H1 (cell line): ENCODE results near the gene ZBTB20. TPM values are rescaled to one million over a fixed set of nuclear protein-coding genes. Genes with fewer than 3 reads are reported as not detected.

ENCODE experiments used
- NANOG ChIP-seq: IDR thresholded peaks from 2 replicates; pipeline ENCODE4 v1.6.1; 2011; ENCODE audit warnings: low read length, low read depth, mild to moderate bottlenecking, inconsistent platforms; ENCODE audit not compliant: insufficient read depth, poor library complexity, severe bottlenecking
- PHF8 ChIP-seq: fragments of 200-600 bp; sonication (generic); conservative IDR thresholded peaks from 2 replicates; pipeline ENCODE4 v1.7.1; 2012; ENCODE audit warnings: low read depth, mild to moderate bottlenecking, inconsistent platforms, low read length, moderate library complexity
- POU5F1 ChIP-seq: IDR thresholded peaks from 2 replicates; pipeline ENCODE4 v1.6.1; 2011; ENCODE audit warnings: low read depth, mild to moderate bottlenecking, low read length, moderate library complexity
- SP1 ChIP-seq: IDR thresholded peaks from 2 replicates; pipeline ENCODE4 v1.6.1; 2011; ENCODE audit warnings: low read depth, low read length
- polyA plus RNA-seq, 7 experiments: library from polyadenylated mRNA; depleted of rRNA in 3 of 7; stranded (reverse) in 5 of 7; unstranded in 2 of 7; fragments of >200 nt in 5 of 7; fragments of 200-250 nt in 2 of 7; gene quantifications; 1 replicate in 5 of 7; 2 replicates in 1 of 7; 4 replicates in 1 of 7; pipeline versions ENCODE4 v1.2.1 to v1.2.3, GENCODE V29; 2011 to 2013; ENCODE audit warnings: missing spikeins in 2 of 7, mixed read lengths in 2 of 7
- total RNA-seq: library from RNA; stranded (reverse); fragmentation: NEBNext Ultra II Directional; extraction: Animal tissue kit (Norgen Biotek cat#: 25700); gene quantifications from 2 replicates; pipeline ENCODE4 v1.2.1, GENCODE V29; 2021

Gene ZBTB20
- total and polyA plus RNA-seq, 2 of the 8 experiments (the other 6 are each of a cell fraction or from before 2014, with no cell fraction given): 0.35 to 1.3 TPM

GRCh38 chr3:114721864-114722263, 425.2 kb downstream of the ZBTB20 start (continued):
- TF ChIP-seq PHF8 (no peak), NANOG (no peak), SP1 (no peak), POU5F1 (no peak)
